ENCODE data around the gene CDC42BPB.

Gene CDC42BPB

DNA sequence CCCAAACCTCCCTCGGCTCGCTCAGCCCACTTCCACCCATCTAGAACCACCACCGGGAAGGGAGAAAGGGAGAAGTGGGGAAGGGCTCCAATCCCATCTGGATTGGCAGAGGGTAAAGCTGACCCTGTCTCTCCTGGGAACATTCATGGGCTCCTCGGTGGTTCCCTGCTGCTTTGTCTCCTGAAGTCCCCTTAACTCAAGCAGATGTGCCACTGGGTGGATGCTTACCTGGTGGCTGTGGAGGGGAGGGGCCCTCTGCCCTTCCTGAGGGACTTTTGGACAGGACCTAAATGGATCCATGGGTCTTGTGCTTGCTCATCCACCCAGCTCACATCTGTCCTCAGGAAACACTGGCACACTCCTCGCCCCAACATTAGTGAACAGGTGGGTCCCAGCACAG, 2.2 kb upstream of the CDC42BPB start:
- Histone ChIP-seq H3K4ac (ENCODE audit: low read length) (no peak overlapping the region), H2BK12ac (ENCODE audit: low read length) (no peak overlapping the region), H3K23ac (ENCODE audit: low read depth, low read length, poor library complexity) (no peak overlapping the region), H3K4me2 (ENCODE audit: insufficient read depth, low read length, poor library complexity, severe bottlenecking) (no peak overlapping the region), H3K27ac (replicated peaks; ENCODE audit: low read length) (no peak overlapping the region), H3K79me1 (ENCODE audit: low read depth, low read length) (peaks cover 6% of the 10 kb centered on the region), H2BK5ac (ENCODE audit: low read length) (no peak overlapping the region), H2BK15ac (ENCODE audit: low read length) (no peak overlapping the region), H2AK5ac (ENCODE audit: low read depth, low read length) (no peak overlapping the region), H3K9ac (ENCODE audit: low read depth, low read length, poor library complexity) (no peak overlapping the region), H4K8ac (ENCODE audit: low read depth, low read length) (no peak overlapping the region), H3K4me3 (ENCODE audit: low read length in 2 of 2) (no peak overlapping the region), H3K4me1 (ENCODE audit: control insufficient read depth in 2 of 2, insufficient read depth in 1 of 2, low read depth in 1 of 2, low read length in 2 of 2) (peaks cover 2 to 7% of the 10 kb centered on the region in 2 donors), H3K27me3 (ENCODE audit: control insufficient read depth in 3 of 3, insufficient read depth in 3 of 3, low read depth in 1 of 3, low read length in 3 of 3) (no peaks in the 10 kb centered on the region), H3K18ac (ENCODE audit: low read length) (no peak overlapping the region), H2BK120ac (ENCODE audit: low read depth, low read length) (no peak overlapping the region), H3K9me3 (replicated peaks in 1 of 2; ENCODE audit: control insufficient read depth in 2 of 2, insufficient read depth in 1 of 2, low read depth in 1 of 2, low read length in 2 of 2) (no peaks in the 10 kb centered on the region), H2AFZ (ENCODE audit: low read length) (no peak overlapping the region), H3K14ac (ENCODE audit: low read length) (no peak overlapping the region), H4K91ac (ENCODE audit: low read depth, low read length, poor library complexity) (no peak overlapping the region), H3K36me3 (replicated peaks in 1 of 2; ENCODE audit: control insufficient read depth in 2 of 2, insufficient read depth in 2 of 2, low read length in 2 of 2) (peaks cover 0 to 11% of the 10 kb centered on the region in 2 donors)
- DNase-seq (ENCODE audit: low spot score) = no peak
- WGBS, 2 donors (ENCODE audit: extremely low coverage in 2 of 2, insufficient read length in 2 of 2, insufficient replicate concordance in 1 of 2) = no CpG with 5 or more reads among the region's 5 CpGs

GRCh38 chr14:103058164-103059055, 1.1 kb upstream of the CDC42BPB start:
- Histone ChIP-seq H3K36me3 (replicated peaks in 1 of 2; ENCODE audit: control insufficient read depth in 2 of 2, insufficient read depth in 2 of 2, low read length in 2 of 2) (peaks cover 0 to 17% of the 10 kb centered on the region in 2 donors), H3K27ac (replicated peaks; ENCODE audit: low read length) (no peak overlapping the region), H4K91ac (ENCODE audit: low read depth, low read length, poor library complexity) (no peak overlapping the region), H3K27me3 (ENCODE audit: control insufficient read depth in 3 of 3, insufficient read depth in 3 of 3, low read depth in 1 of 3, low read length in 3 of 3) (no peaks in the 10 kb centered on the region), H3K4ac (ENCODE audit: low read length) (peak overlapping the region; percentile 76), H2BK12ac (ENCODE audit: low read length) (no peak overlapping the region), H3K14ac (ENCODE audit: low read length) (no peak overlapping the region), H2BK120ac (ENCODE audit: low read depth, low read length) (no peak overlapping the region), H3K9ac (ENCODE audit: low read depth, low read length, poor library complexity) (peak overlapping the region; percentile 96), H3K9me3 (replicated peaks in 1 of 2; ENCODE audit: control insufficient read depth in 2 of 2, insufficient read depth in 1 of 2, low read depth in 1 of 2, low read length in 2 of 2) (no peaks in the 10 kb centered on the region), H4K8ac (ENCODE audit: low read depth, low read length) (no peak overlapping the region), H3K18ac (ENCODE audit: low read length) (peak overlapping the region; percentile 95), H3K4me2 (ENCODE audit: insufficient read depth, low read length, poor library complexity, severe bottlenecking) (peak overlapping the region; percentile 96), H2BK5ac (ENCODE audit: low read length) (peak overlapping the region; percentile 29), H2AFZ (ENCODE audit: low read length) (peak overlapping the region; percentile 99), H2BK15ac (ENCODE audit: low read length) (peak overlapping the region; percentile 85), H3K23ac (ENCODE audit: low read depth, low read length, poor library complexity) (peak overlapping the region; percentile 95), H3K79me1 (ENCODE audit: low read depth, low read length) (peaks cover 6% of the 10 kb centered on the region), H2AK5ac (ENCODE audit: low read depth, low read length) (peak overlapping the region; percentile 90), H3K4me3 (ENCODE audit: low read length in 2 of 2) (peak overlapping the region; percentile 87 to 98), H3K4me1 (ENCODE audit: control insufficient read depth in 2 of 2, insufficient read depth in 1 of 2, low read depth in 1 of 2, low read length in 2 of 2) (peaks cover 2 to 7% of the 10 kb centered on the region in 2 donors)
- DNase-seq (ENCODE audit: low spot score) = no peak
- WGBS, 2 donors (ENCODE audit: extremely low coverage in 2 of 2, insufficient read length in 2 of 2, insufficient replicate concordance in 1 of 2) = no CpG with 5 or more reads among the region's 39 CpGs

DNA sequence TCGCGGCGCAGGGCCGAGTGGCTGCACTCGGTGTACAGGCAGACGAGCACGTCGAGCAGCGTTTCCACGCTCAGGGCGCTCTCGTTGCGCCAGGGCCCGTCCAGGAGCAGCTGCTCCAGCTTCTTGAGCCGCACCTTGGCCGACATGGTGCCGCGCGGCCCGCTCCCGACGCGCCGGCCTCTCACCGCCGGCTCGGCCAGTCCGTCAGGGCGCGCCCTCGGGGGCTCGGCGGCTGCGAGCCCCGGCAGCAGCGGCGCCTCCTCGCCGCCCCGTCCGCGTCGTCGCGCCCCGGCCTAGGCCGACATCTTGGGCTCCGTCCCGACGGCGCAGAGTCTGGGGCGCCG, 349 bp downstream of the CDC42BPB start:
- Histone ChIP-seq H2AK5ac (ENCODE audit: low read depth, low read length) (peak overlapping the region; percentile 94), H4K8ac (ENCODE audit: low read depth, low read length) (no peak overlapping the region), H2BK120ac (ENCODE audit: low read depth, low read length) (no peak overlapping the region), H3K4me2 (ENCODE audit: insufficient read depth, low read length, poor library complexity, severe bottlenecking) (peak overlapping the region; percentile 80), H3K9ac (ENCODE audit: low read depth, low read length, poor library complexity) (peak overlapping the region; percentile 99), H3K79me1 (ENCODE audit: low read depth, low read length) (peaks cover 10% of the 10 kb centered on the region), H3K36me3 (replicated peaks in 1 of 2; ENCODE audit: control insufficient read depth in 2 of 2, insufficient read depth in 2 of 2, low read length in 2 of 2) (peaks cover 2 to 17% of the 10 kb centered on the region in 2 donors), H3K9me3 (replicated peaks in 1 of 2; ENCODE audit: control insufficient read depth in 2 of 2, insufficient read depth in 1 of 2, low read depth in 1 of 2, low read length in 2 of 2) (no peaks in the 10 kb centered on the region), H3K4me3 (ENCODE audit: low read length in 2 of 2) (peak overlapping the region; percentile 99 to 100), H2AFZ (ENCODE audit: low read length) (peak overlapping the region; percentile 83), H3K27me3 (ENCODE audit: control insufficient read depth in 3 of 3, insufficient read depth in 3 of 3, low read depth in 1 of 3, low read length in 3 of 3) (no peaks in the 10 kb centered on the region), H3K23ac (ENCODE audit: low read depth, low read length, poor library complexity) (peak overlapping the region; percentile 97), H3K18ac (ENCODE audit: low read length) (peak overlapping the region; percentile 95), H2BK12ac (ENCODE audit: low read length) (peak overlapping the region; percentile 94), H3K27ac (replicated peaks; ENCODE audit: low read length) (peak overlapping the region; percentile 72), H3K4ac (ENCODE audit: low read length) (peak overlapping the region; percentile 53), H3K4me1 (ENCODE audit: control insufficient read depth in 2 of 2, insufficient read depth in 1 of 2, low read depth in 1 of 2, low read length in 2 of 2) (peaks cover 2 to 7% of the 10 kb centered on the region in 2 donors), H2BK5ac (ENCODE audit: low read length) (peak overlapping the region; percentile 90), H3K14ac (ENCODE audit: low read length) (peak overlapping the region; percentile 47), H2BK15ac (ENCODE audit: low read length) (peak overlapping the region; percentile 67), H4K91ac (ENCODE audit: low read depth, low read length, poor library complexity) (no peak overlapping the region)
- WGBS, 2 donors (ENCODE audit: extremely low coverage in 2 of 2, insufficient read length in 2 of 2, insufficient replicate concordance in 1 of 2) = no CpG with 5 or more reads among the region's 53 CpGs
- no peak for DNase-seq (ENCODE audit: low spot score)

DNA sequence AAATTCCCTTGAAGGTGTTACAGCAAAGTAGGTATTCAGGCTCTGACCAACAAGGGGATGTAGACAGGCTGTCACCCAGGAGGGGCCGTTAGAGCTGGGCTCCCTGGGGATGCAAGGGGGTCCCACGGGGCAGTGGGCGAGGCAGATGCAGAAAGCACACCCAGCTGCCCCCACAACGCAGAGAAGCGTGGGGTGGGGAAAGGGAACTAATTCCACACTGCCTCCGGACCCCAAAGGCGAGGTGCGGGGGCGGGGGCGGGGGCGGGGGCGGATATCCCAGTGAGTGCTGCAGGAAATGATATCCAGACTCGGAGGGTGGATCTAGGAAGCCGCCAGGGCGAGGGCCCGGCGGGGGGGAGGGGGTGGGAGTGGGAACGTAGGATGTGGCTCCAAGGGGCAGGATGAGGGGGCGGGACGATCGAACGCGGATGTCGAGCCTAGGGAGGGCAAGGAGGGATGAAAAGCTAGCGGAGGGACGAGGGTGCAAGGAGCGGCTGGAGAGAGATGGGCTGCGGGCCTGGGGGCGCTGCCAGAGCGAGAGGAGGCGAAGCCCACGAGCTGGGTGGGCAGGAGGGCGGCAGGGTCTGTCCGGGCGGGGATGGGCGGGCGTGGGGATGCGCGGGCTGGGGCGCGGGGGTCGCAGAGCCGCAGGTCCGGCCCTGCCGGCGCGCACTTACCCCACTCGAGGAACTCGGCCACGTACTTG, 874 bp downstream of the CDC42BPB start:
- peak overlapping the region; percentile 95 for H3K18ac ChIP-seq (ENCODE audit: low read length)
- no peak overlapping the region for H2BK120ac ChIP-seq (ENCODE audit: low read depth, low read length)
- H3K27ac ChIP-seq (replicated peaks; ENCODE audit: low read length) = peak overlapping the region; percentile 72
- H3K27me3 ChIP-seq (ENCODE audit: control insufficient read depth in 3 of 3, insufficient read depth in 3 of 3, low read depth in 1 of 3, low read length in 3 of 3) = no peaks in the 10 kb centered on the region
- H3K14ac ChIP-seq (ENCODE audit: low read length) = peak overlapping the region; percentile 47
- no peak overlapping the region for H4K8ac ChIP-seq (ENCODE audit: low read depth, low read length)
- peak overlapping the region; percentile 83 for H2AFZ ChIP-seq (ENCODE audit: low read length)
- peaks cover 10% of the 10 kb centered on the region for H3K79me1 ChIP-seq (ENCODE audit: low read depth, low read length)
- H4K91ac ChIP-seq (ENCODE audit: low read depth, low read length, poor library complexity) = peak overlapping the region; percentile 53
- peak overlapping the region; percentile 94 for H2BK12ac ChIP-seq (ENCODE audit: low read length)
- peak overlapping the region; percentile 99 to 100 for H3K4me3 ChIP-seq (ENCODE audit: low read length in 2 of 2)
- H2AK5ac ChIP-seq (ENCODE audit: low read depth, low read length) = peak overlapping the region; percentile 94
- peaks cover 2 to 17% of the 10 kb centered on the region in 2 donors for H3K36me3 ChIP-seq (replicated peaks in 1 of 2; ENCODE audit: control insufficient read depth in 2 of 2, insufficient read depth in 2 of 2, low read length in 2 of 2)
- peaks cover 2 to 7% of the 10 kb centered on the region in 2 donors for H3K4me1 ChIP-seq (ENCODE audit: control insufficient read depth in 2 of 2, insufficient read depth in 1 of 2, low read depth in 1 of 2, low read length in 2 of 2)
- H3K23ac ChIP-seq (ENCODE audit: low read depth, low read length, poor library complexity) = peak overlapping the region; percentile 97
- H3K9me3 ChIP-seq (replicated peaks in 1 of 2; ENCODE audit: control insufficient read depth in 2 of 2, insufficient read depth in 1 of 2, low read depth in 1 of 2, low read length in 2 of 2) = no peaks in the 10 kb centered on the region
- DNase-seq (ENCODE audit: low spot score) = no peak
- H3K4ac ChIP-seq (ENCODE audit: low read length) = peak overlapping the region; percentile 53
- H3K9ac ChIP-seq (ENCODE audit: low read depth, low read length, poor library complexity) = peak overlapping the region; percentile 99
- no CpG with 5 or more reads among the region's 50 CpGs for WGBS, 2 donors (ENCODE audit: extremely low coverage in 2 of 2, insufficient read length in 2 of 2, insufficient replicate concordance in 1 of 2)
- H3K4me2 ChIP-seq (ENCODE audit: insufficient read depth, low read length, poor library complexity, severe bottlenecking) = peak overlapping the region; percentile 80
- peak overlapping the region; percentile 67 for H2BK15ac ChIP-seq (ENCODE audit: low read length)
- peak overlapping the region; percentile 90 for H2BK5ac ChIP-seq (ENCODE audit: low read length)

Measured in neuronal stem cell (in vitro differentiated cells).